Caco-2 (cell line): ENCODE results near the gene OLFM2. TPM values are rescaled to one million over a fixed set of nuclear protein-coding genes. Genes with fewer than 3 reads are reported as not detected.

Experiments used
- BruUV-seq: library from RNA; stranded (reverse); fragments of 400-500 nt; replicated peaks from 2 replicates; lab custom pipeline; 2021; lab: Mats Ljungman, UMichigan
- CTCF ChIA-PET: fragments of 300-600 bp; sonication (Branson Sonifier 250); formaldehyde crosslinking; loops from one replicate; lab custom pipeline; 2022; ENCODE audit warnings: antibody characterized with exemption; lab: Charles Lee
- POLR2A ChIA-PET: fragments of 300-600 bp; sonication (Branson Sonifier 250); formaldehyde crosslinking; loops from one replicate; lab custom pipeline; 2022; ENCODE audit warnings: antibody characterized with exemption; lab: Charles Lee
- DNase-seq, 2 experiments: peaks; one replicate each; pipeline versions ENCODE4 v3.0.0 to v3.0.0-alpha.2; 2020 to 2022
- H3K27me3 ChIP-seq: replicated peaks from 2 replicates; pipeline ENCODE4 v1.6.0; 2011; ENCODE audit warnings: low read length; ENCODE audit not compliant: control insufficient read depth, insufficient read depth
- H3K36me3 ChIP-seq: 2 replicates; pipeline ENCODE4 v1.5.1; 2011; ENCODE audit warnings: low read length; ENCODE audit not compliant: control insufficient read depth, insufficient read depth
- H3K4me1 ChIP-seq: fragments of 250-450 bp; sonication (Bioruptor Pico); 2 replicates; pipeline ENCODE4 v1.5.1; 2020; ENCODE audit warnings: mild to moderate bottlenecking
- H3K4me3 ChIP-seq: 2 replicates; pipeline ENCODE4 v1.5.1; 2011; ENCODE audit warnings: low read depth, mild to moderate bottlenecking, control low read depth, low read length
- H3K9me3 ChIP-seq: fragments of 250-450 bp; sonication (Bioruptor Pico); 2 replicates; pipeline ENCODE4 v1.5.1; 2020; ENCODE audit warnings: mild to moderate bottlenecking, moderate library complexity
- H3K27ac Mint-ChIP-seq: one replicate; pipeline ENCODE4 v1.8.0; 2022; ENCODE audit warnings: mixed read lengths; ENCODE audit not compliant: unreplicated experiment
- H3K27me3 Mint-ChIP-seq: one replicate; pipeline ENCODE4 v1.8.0; 2022; ENCODE audit warnings: mixed read lengths; ENCODE audit not compliant: insufficient read depth, unreplicated experiment
- H3K36me3 Mint-ChIP-seq: one replicate; pipeline ENCODE4 v1.8.0; 2022; ENCODE audit warnings: mild to moderate bottlenecking, mixed read lengths; ENCODE audit not compliant: insufficient read depth, unreplicated experiment
- H3K4me1 Mint-ChIP-seq: one replicate; pipeline ENCODE4 v1.8.0; 2022; ENCODE audit warnings: low read depth, mixed read lengths; ENCODE audit not compliant: unreplicated experiment
- H3K4me3 Mint-ChIP-seq: one replicate; pipeline ENCODE4 v1.8.0; 2022; ENCODE audit warnings: mild to moderate bottlenecking, moderate library complexity, mixed read lengths; ENCODE audit not compliant: unreplicated experiment
- H3K9me3 Mint-ChIP-seq: one replicate; pipeline ENCODE4 v1.8.0; 2022; ENCODE audit warnings: mixed read lengths; ENCODE audit not compliant: unreplicated experiment
- CTCF ChIP-seq, 2 experiments: fragments of 200-600 bp in 1 of 2; IDR thresholded peaks; 1 replicate in 1 of 2; 2 replicates in 1 of 2; pipeline versions ENCODE4 v1.5.1 to v1.8.0; 2011 to 2022; ENCODE audit warnings: antibody characterized with exemption in 1 of 2, control low read depth in 1 of 2, inconsistent platforms in 1 of 2, low read depth in 1 of 2, low read length in 1 of 2, mild to moderate bottlenecking in 1 of 2, moderate library complexity in 1 of 2; ENCODE audit not compliant: insufficient read depth in 1 of 2, severe bottlenecking in 1 of 2, unreplicated experiment in 1 of 2
- intact Hi-C: fragments of 100-400 bp; cut with micrococcal nuclease; formaldehyde crosslinking; loops from one replicate; pipeline ENCODE4 v1.10.0; 2022; ENCODE audit not compliant: unreplicated experiment
- total RNA-seq: library from RNA; stranded (reverse); gene quantifications from 2 replicates; pipeline ENCODE4 v1.2.3, GENCODE V29; 2022

The OLFM2 gene
- total RNA-seq, 1 experiment from 2014 or later = 0.34 TPM

GRCh38 chr19:9941231-9941630 is 4.9 kb upstream of the OLFM2 start:
- CTCF ChIA-PET = no interaction called here
- POLR2A ChIA-PET = no interaction called here

DNA sequence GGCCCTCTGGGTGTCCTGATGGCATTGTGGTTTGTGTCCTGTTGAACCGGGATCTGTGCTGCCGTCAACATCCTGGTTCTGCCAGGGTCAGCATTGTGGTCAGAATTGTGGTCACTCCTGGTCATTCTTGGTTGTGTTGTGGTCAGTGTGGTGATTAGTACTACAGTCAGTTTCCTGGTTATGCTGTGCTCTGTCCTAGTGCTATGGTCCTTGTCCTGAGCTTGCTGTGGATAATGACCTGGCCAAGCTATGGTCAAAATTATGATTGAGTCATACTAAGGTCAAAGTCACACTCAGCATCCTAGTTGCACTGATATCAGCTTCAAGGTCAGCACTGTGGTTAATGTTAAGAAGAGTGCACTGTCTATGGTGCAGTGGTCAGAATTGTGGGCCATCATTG is 4.5 kb upstream of the OLFM2 start:
- Histone ChIP-seq H3K36me3 (no peaks in the 10 kb centered on the region), H3K27me3 (no peaks in the 10 kb centered on the region), H3K4me1 (no peaks in the 10 kb centered on the region), H3K9me3 (no peaks in the 10 kb centered on the region), H3K4me3 (no peak overlapping the region)
- BruUV-seq = no TSS peak
- no peak for TF ChIP-seq CTCF (IDR thresholded peaks at IDR 0.05; ENCODE audit: insufficient read depth in 1 of 2, low read depth in 1 of 2, low read length in 1 of 2, severe bottlenecking in 1 of 2, unreplicated experiment in 1 of 2)
- ChIA-PET POLR2A (no interaction called here), CTCF (interaction anchor here (0.5 kb wide), 1 partner anchor 80 kb away, joined by 3 read pairs; no protein-coding TSS in a partner anchor)
- H3K4me3 Mint-ChIP-seq = no peak overlapping the region
- no peak for DNase-seq
- intact Hi-C loops = no loop called here
- peaks cover 9% of the 10 kb centered on the region for H3K4me1 Mint-ChIP-seq
- H3K36me3 Mint-ChIP-seq = no peaks in the 10 kb centered on the region
- H3K27me3 Mint-ChIP-seq = peaks cover 6% of the 10 kb centered on the region
- peaks cover 10% of the 10 kb centered on the region for H3K9me3 Mint-ChIP-seq
- H3K27ac Mint-ChIP-seq = no peak overlapping the region

More at GRCh38 chr19:9941231-9941630, 4.9 kb upstream of the OLFM2 start:
- intact Hi-C loops = no loop called here
- Histone ChIP-seq H3K27me3 (no peaks in the 10 kb centered on the region), H3K4me1 (no peaks in the 10 kb centered on the region), H3K36me3 (no peaks in the 10 kb centered on the region), H3K9me3 (no peaks in the 10 kb centered on the region), H3K4me3 (no peak overlapping the region)
- H3K4me1 Mint-ChIP-seq = peaks cover 9% of the 10 kb centered on the region
- H3K27me3 Mint-ChIP-seq = peaks cover 6% of the 10 kb centered on the region
- peaks cover 10% of the 10 kb centered on the region for H3K9me3 Mint-ChIP-seq
- no TSS peak for BruUV-seq
- no peak overlapping the region for H3K4me3 Mint-ChIP-seq
- DNase-seq = no peak
- no peak for TF ChIP-seq CTCF (IDR thresholded peaks at IDR 0.05; ENCODE audit: insufficient read depth in 1 of 2, low read depth in 1 of 2, low read length in 1 of 2, severe bottlenecking in 1 of 2, unreplicated experiment in 1 of 2)
- no peaks in the 10 kb centered on the region for H3K36me3 Mint-ChIP-seq
- no peak overlapping the region for H3K27ac Mint-ChIP-seq

DNA sequence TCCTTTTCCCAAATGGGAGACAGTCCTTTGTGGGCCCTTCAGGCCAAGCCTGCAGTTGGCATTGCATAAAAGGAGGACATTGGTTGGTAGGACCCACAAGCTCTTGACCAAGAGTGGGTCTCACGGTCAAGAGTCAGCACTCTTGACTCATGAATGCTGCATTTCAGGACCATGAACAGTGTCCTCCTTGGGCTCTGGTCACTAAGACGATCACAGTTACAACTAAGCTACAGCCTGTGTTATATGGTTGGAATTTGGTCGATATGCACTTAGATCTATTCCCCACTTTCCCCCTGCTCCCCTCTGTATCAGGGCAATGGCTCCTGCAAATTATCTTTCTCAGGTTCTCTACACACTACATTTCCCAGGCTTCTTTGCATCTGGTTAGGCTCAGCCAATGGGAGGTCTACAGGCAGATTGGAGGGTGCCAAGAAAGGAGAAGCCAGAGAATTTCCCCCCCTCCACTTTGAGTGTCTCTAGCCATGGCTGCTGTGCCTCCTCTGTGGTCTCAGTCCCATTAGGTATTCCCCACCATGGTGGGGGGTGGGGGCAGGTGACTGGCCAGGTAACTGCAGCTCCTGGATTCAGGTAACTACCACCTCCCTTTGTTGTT is 3.1 kb upstream of the OLFM2 start:
- H3K4me1 Mint-ChIP-seq = no peaks in the 10 kb centered on the region
- Histone ChIP-seq H3K4me3 (no peak overlapping the region), H3K9me3 (no peaks in the 10 kb centered on the region), H3K27me3 (no peaks in the 10 kb centered on the region), H3K36me3 (no peaks in the 10 kb centered on the region), H3K4me1 (no peaks in the 10 kb centered on the region)
- no peak for DNase-seq
- TF ChIP-seq CTCF (IDR thresholded peaks at IDR 0.05; ENCODE audit: insufficient read depth in 1 of 2, low read depth in 1 of 2, low read length in 1 of 2, severe bottlenecking in 1 of 2, unreplicated experiment in 1 of 2) = no peak
- no TSS peak for BruUV-seq
- ChIA-PET POLR2A (no interaction called here), CTCF (no interaction called here)
- peaks cover 1% of the 10 kb centered on the region for H3K36me3 Mint-ChIP-seq
- no peak overlapping the region for H3K4me3 Mint-ChIP-seq
- H3K9me3 Mint-ChIP-seq = peaks cover 10% of the 10 kb centered on the region
- H3K27ac Mint-ChIP-seq = no peak overlapping the region
- peaks cover 4% of the 10 kb centered on the region for H3K27me3 Mint-ChIP-seq
- intact Hi-C loops = loop anchor here (10.0 kb wide), 1 partner anchor 175 kb away; the partner anchor contains the start of genes EIF3G and P2RY11
